Keratinocyte (primary cell): ENCODE results near the gene AGAP1. TPM values are rescaled to one million over a fixed set of nuclear protein-coding genes. Genes with fewer than 3 reads are reported as not detected.
"Not testable (repeated sequence)": the region's sequence is repeated elsewhere in the genome, so short reads cannot be mapped to it uniquely, and the experiment has no call there.

Source experiments
- DNase-seq: peaks from one replicate; pipeline ENCODE4 v3.0.0-alpha.2; 2011; ENCODE audit warnings: low read depth, missing footprints, low spot score
- FAIRE-seq: peaks from 2 replicates; lab custom pipeline; 2011; peaks lifted over from hg19 to GRCh38; lab: Jason Lieb, UNC
- H2AFZ ChIP-seq: 2 replicates; pipeline ENCODE4 v1.6.0; 2012; ENCODE audit warnings: low read length, control low read depth, inconsistent platforms; ENCODE audit not compliant: control insufficient read depth
- H3K27ac ChIP-seq: 2 replicates; pipeline ENCODE4 v1.5.1; 2011; ENCODE audit warnings: low read length; ENCODE audit not compliant: control insufficient read depth, insufficient read depth
- H3K27me3 ChIP-seq: 3 replicates; pipeline ENCODE4 v1.6.0; 2011; ENCODE audit warnings: low read length; ENCODE audit not compliant: control insufficient read depth, insufficient read depth; ENCODE audit errors: extremely low read depth
- H3K36me3 ChIP-seq, 2 experiments: 2 replicates in 1 of 2; 3 replicates in 1 of 2; pipeline ENCODE4 v1.5.1; 2011; ENCODE audit warnings: low read length in 2 of 2, mild to moderate bottlenecking in 1 of 2; ENCODE audit not compliant: control insufficient read depth in 2 of 2, insufficient read depth in 2 of 2; ENCODE audit errors: extremely low read depth in 1 of 2
- H3K4me1 ChIP-seq: 3 replicates; pipeline ENCODE4 v1.5.1; 2011; ENCODE audit warnings: low read length; ENCODE audit not compliant: control insufficient read depth, insufficient read depth; ENCODE audit errors: extremely low read depth
- H3K4me2 ChIP-seq: 3 replicates; pipeline ENCODE4 v1.6.0; 2011; ENCODE audit warnings: low read depth, low read length; ENCODE audit not compliant: control insufficient read depth, insufficient read depth; ENCODE audit errors: extremely low read depth
- H3K4me3 ChIP-seq, 3 experiments: fragments of 200-600 bp in 1 of 3; sonication (generic) in 1 of 3; 2 replicates in 2 of 3; 3 replicates in 1 of 3; pipeline ENCODE4 v1.5.1; 2011 to 2016; ENCODE audit warnings: low read length in 3 of 3, mild to moderate bottlenecking in 3 of 3, control low read depth in 2 of 3, inconsistent platforms in 1 of 3, low read depth in 1 of 3, mixed read lengths in 1 of 3, mixed run types in 1 of 3, moderate library complexity in 1 of 3; ENCODE audit not compliant: control insufficient read depth in 2 of 3, insufficient read depth in 2 of 3; ENCODE audit errors: extremely low read depth in 1 of 3
- H3K79me2 ChIP-seq: 2 replicates; pipeline ENCODE4 v1.6.0; 2012; ENCODE audit warnings: low read length; ENCODE audit not compliant: control insufficient read depth, insufficient read depth
- H3K9ac ChIP-seq: 3 replicates; pipeline ENCODE4 v1.6.0; 2011; ENCODE audit warnings: low read length; ENCODE audit not compliant: control insufficient read depth, insufficient read depth; ENCODE audit errors: extremely low read depth
- H3K9me1 ChIP-seq: 3 replicates; pipeline ENCODE4 v1.6.0; 2011; ENCODE audit warnings: low read length; ENCODE audit not compliant: control insufficient read depth, insufficient read depth; ENCODE audit errors: extremely low read depth
- H3K9me3 ChIP-seq: 2 replicates; pipeline ENCODE4 v1.5.1; 2012; ENCODE audit warnings: low read depth, low read length; ENCODE audit not compliant: control insufficient read depth
- H4K20me1 ChIP-seq: 3 replicates; pipeline ENCODE4 v1.6.0; 2011; ENCODE audit warnings: low read length; ENCODE audit not compliant: control insufficient read depth, insufficient read depth; ENCODE audit errors: extremely low read depth
- EZH2 ChIP-seq: IDR thresholded peaks from one replicate; pipeline ENCODE4 v1.6.1; 2012; ENCODE audit warnings: inconsistent platforms, mild to moderate bottlenecking, low read length, moderate library complexity
- dilution Hi-C: fragments of 300-500 bp; cut with MboI; formaldehyde crosslinking; loops from one replicate; pipeline ENCODE4 v1.7.0; 2020; ENCODE audit warnings: low sequenced_read_pairs; ENCODE audit not compliant: extremely low pct_ligation_motif_present
- polyA plus RNA-seq, 5 experiments: library from polyadenylated mRNA; depleted of rRNA in 3 of 5; stranded (reverse) in 3 of 5; stranded (forward) in 1 of 5; unstranded in 1 of 5; fragments of >200 nt; gene quantifications; 1 replicate in 1 of 5; 2 replicates in 3 of 5; 3 replicates in 1 of 5; pipeline versions ENCODE4 v1.2.1 to v1.2.3, GENCODE V29; 2011 to 2012; ENCODE audit warnings: missing spikeins in 2 of 5, low read depth in 1 of 5, low replicate concordance in 1 of 5
- TF ChIP-seq, protein P1 (sequence below), 3 experiments: IDR thresholded peaks in 1 of 3; conservative IDR thresholded peaks in 1 of 3; optimal IDR thresholded peaks in 1 of 3; 2 replicates in 2 of 3; 3 replicates in 1 of 3; pipeline versions ENCODE3 to v1.5.1; 2011; ENCODE audit warnings: low read length in 3 of 3, mild to moderate bottlenecking in 3 of 3, moderate library complexity in 2 of 3, control low read depth in 1 of 3, inconsistent platforms in 1 of 3; ENCODE audit not compliant: insufficient read depth in 2 of 3; ENCODE audit errors: extremely low read depth in 1 of 3

AGAP1 gene
- polyA plus RNA-seq, 1 donor (not counting 4 experiments of a cell fraction or from before 2014, with no cell fraction given) = 12.6 TPM

GRCh38 chr2:235601960-235602704 is 108.3 kb downstream of the AGAP1 start:
- Histone ChIP-seq H2AFZ (no peak overlapping the region), H3K9me1 (no peaks in the 10 kb centered on the region), H3K4me3 (no peak overlapping the region), H3K79me2 (peaks cover 13% of the 10 kb centered on the region), H3K27me3 (no peaks in the 10 kb centered on the region), H4K20me1 (peaks cover 7% of the 10 kb centered on the region), H3K4me2 (no peak overlapping the region), H3K9me3 (no peaks in the 10 kb centered on the region), H3K4me1 (peaks cover 6% of the 10 kb centered on the region), H3K9ac (no peak overlapping the region), H3K36me3 (peaks cover 0 to 2% of the 10 kb centered on the region in 2 experiments), H3K27ac (no peak overlapping the region)
- dilution Hi-C loops = no loop called here
- DNase-seq = no peak
- TF ChIP-seq, protein P1, sequence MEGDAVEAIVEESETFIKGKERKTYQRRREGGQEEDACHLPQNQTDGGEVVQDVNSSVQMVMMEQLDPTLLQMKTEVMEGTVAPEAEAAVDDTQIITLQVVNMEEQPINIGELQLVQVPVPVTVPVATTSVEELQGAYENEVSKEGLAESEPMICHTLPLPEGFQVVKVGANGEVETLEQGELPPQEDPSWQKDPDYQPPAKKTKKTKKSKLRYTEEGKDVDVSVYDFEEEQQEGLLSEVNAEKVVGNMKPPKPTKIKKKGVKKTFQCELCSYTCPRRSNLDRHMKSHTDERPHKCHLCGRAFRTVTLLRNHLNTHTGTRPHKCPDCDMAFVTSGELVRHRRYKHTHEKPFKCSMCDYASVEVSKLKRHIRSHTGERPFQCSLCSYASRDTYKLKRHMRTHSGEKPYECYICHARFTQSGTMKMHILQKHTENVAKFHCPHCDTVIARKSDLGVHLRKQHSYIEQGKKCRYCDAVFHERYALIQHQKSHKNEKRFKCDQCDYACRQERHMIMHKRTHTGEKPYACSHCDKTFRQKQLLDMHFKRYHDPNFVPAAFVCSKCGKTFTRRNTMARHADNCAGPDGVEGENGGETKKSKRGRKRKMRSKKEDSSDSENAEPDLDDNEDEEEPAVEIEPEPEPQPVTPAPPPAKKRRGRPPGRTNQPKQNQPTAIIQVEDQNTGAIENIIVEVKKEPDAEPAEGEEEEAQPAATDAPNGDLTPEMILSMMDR (optimal IDR thresholded peaks at IDR 0.05 in 1 of 3, IDR thresholded peaks at IDR 0.05 in 1 of 3, conservative IDR thresholded peaks at IDR 0.05 in 1 of 3; ENCODE audit: extremely low read depth in 1 of 3, insufficient read depth in 2 of 3, low read length in 3 of 3) = no peak
- no peak for TF ChIP-seq EZH2
- no peak for FAIRE-seq

- DNase-seq, H2AFZ ChIP-seq, H3K9ac ChIP-seq, H3K4me1 ChIP-seq, H3K4me3 ChIP-seq, H3K27ac ChIP-seq, H3K9me3 ChIP-seq, dilution Hi-C loops, H3K36me3 ChIP-seq, FAIRE-seq, H3K27me3 ChIP-seq, H3K4me2 ChIP-seq, H3K9me1 ChIP-seq, H4K20me1 ChIP-seq: not testable (repeated sequence)
- H3K79me2 ChIP-seq = peaks cover 11% of the 10 kb centered on the region
Observed at GRCh38 chr2:235602971-235603370, 109.1 kb downstream of the AGAP1 start.
